ENCODE measurements around the gene CLEC4M.
"Not testable (repeated sequence)": the region's sequence is repeated elsewhere in the genome, so short reads cannot be mapped to it uniquely, and the experiment has no call there.

Gene CLEC4M

GRCh38 chr19:7734220-7735203 lies 28.5 kb upstream of the CLEC4M start:
- Mint-ChIP-seq H3K27me3 (peaks cover 11% of the 10 kb centered on the region), H3K27ac (no peak overlapping the region), H3K4me1 (peaks cover 9% of the 10 kb centered on the region), H3K9me3 (no peaks in the 10 kb centered on the region), H3K4me3 (no peak overlapping the region), H3K36me3 (peaks cover 3% of the 10 kb centered on the region)
- DNase-seq (ENCODE audit: low spot score in 2 of 2) (no peak), ATAC-seq (ENCODE audit: low read depth) (no peak)

GRCh38 chr19:7736148-7736547 lies 26.9 kb upstream of the CLEC4M start:
- Mint-ChIP-seq H3K27me3 (peaks cover 10% of the 10 kb centered on the region), H3K36me3 (peaks cover 3% of the 10 kb centered on the region), H3K4me1 (peaks cover 7% of the 10 kb centered on the region), H3K4me3 (no peak overlapping the region), H3K9me3 (peaks cover 2% of the 10 kb centered on the region), H3K27ac (no peak overlapping the region)
- no peak for ATAC-seq (ENCODE audit: low read depth)
- no peak for DNase-seq (ENCODE audit: low spot score in 2 of 2)

DNA sequence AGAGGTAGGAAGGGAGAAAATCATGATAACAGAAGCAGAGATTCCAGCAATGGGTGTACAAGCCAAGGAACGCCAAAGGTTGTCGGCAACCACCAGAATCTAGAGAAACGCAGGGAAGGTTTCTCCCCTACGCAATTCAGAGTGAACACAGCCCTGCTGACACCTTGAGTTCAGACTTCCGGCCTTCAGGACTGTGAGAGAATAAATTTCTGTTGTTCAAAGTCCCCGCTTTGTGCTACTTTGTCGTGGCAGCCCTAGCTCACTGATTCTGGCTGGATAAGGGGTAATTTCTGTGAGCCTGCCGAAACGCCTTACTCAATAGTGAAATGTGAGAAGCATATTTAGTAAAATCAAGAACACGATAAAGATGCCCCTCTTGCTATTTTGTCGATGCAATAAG lies 25.8 kb upstream of the CLEC4M start:
- no peak overlapping the region for H3K27ac Mint-ChIP-seq
- peaks cover 8% of the 10 kb centered on the region for H3K27me3 Mint-ChIP-seq
- H3K4me3 Mint-ChIP-seq = no peak overlapping the region
- ATAC-seq (ENCODE audit: low read depth) (no peak), DNase-seq (ENCODE audit: low spot score in 2 of 2) (no peak)
- peaks cover 2% of the 10 kb centered on the region for H3K9me3 Mint-ChIP-seq
- H3K36me3 Mint-ChIP-seq = peaks cover 3% of the 10 kb centered on the region
- H3K4me1 Mint-ChIP-seq = peaks cover 7% of the 10 kb centered on the region

GRCh38 chr19:7738023-7738422 lies 25.0 kb upstream of the CLEC4M start:
- peaks cover 2% of the 10 kb centered on the region for H3K9me3 Mint-ChIP-seq
- H3K27ac Mint-ChIP-seq = no peak overlapping the region
- H3K27me3 Mint-ChIP-seq = peaks cover 8% of the 10 kb centered on the region
- H3K36me3 Mint-ChIP-seq = peaks cover 3% of the 10 kb centered on the region
- DNase-seq (ENCODE audit: low spot score in 2 of 2) = no peak
- H3K4me1 Mint-ChIP-seq = peaks cover 13% of the 10 kb centered on the region
- ATAC-seq (ENCODE audit: low read depth) = no peak
- no peak overlapping the region for H3K4me3 Mint-ChIP-seq

GRCh38 chr19:7739211-7739755 lies 23.8 kb upstream of the CLEC4M start:
- H3K27ac Mint-ChIP-seq = no peak overlapping the region
- H3K36me3 Mint-ChIP-seq = peaks cover 3% of the 10 kb centered on the region
- no peak for ATAC-seq (ENCODE audit: low read depth)
- H3K4me3 Mint-ChIP-seq = no peak overlapping the region
- peaks cover 2% of the 10 kb centered on the region for H3K9me3 Mint-ChIP-seq
- peaks cover 7% of the 10 kb centered on the region for H3K27me3 Mint-ChIP-seq
- H3K4me1 Mint-ChIP-seq = peaks cover 24% of the 10 kb centered on the region
- no peak for DNase-seq (ENCODE audit: low spot score in 2 of 2)

DNA sequence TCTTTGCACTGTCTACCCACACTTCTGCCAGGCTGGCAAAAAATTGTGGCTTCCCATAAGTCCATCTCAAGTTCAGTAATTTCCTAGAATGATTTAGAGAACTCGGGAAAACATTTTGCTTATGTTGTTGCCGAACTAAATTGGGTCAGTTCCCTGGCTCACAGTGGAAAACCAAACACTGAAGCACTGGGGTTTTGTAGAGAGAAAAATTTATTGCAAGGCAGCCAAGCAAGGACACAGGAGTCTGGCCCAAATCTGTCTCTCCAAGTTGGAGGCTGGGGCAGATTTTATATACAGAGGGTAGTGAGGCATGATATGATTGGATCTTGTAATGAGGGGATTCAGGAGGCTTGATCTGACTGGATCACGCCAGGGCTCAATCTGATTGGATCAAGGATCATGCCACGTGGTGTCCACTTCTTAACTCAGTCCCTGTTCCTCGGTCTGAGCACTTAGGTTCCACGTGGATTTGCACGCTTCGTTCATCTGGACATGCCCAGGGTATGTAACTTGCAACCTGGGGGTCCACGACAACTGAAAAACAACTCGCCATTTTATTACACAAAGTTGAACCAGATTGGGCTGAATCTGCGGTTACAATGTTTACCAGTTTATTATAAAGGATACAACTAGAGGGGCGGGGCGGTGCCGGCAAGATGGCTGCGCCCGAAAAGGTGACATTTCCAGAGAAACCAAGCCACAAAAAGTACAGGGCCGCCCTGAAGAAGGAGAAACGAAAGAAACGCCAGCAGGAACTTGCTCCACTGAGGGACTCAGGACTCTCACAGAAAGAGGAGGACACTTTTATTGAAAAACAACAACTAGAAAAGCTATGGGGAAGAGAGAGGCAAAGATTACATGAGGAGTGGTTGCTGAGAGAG lies 23.0 kb upstream of the CLEC4M start:
- Mint-ChIP-seq H3K9me3 (peaks cover 2% of the 10 kb centered on the region), H3K36me3 (peaks cover 3% of the 10 kb centered on the region), H3K27me3 (peaks cover 5% of the 10 kb centered on the region), H3K27ac (no peak overlapping the region), H3K4me1 (peaks cover 30% of the 10 kb centered on the region), H3K4me3 (no peak overlapping the region)
- no peak for ATAC-seq (ENCODE audit: low read depth)
- DNase-seq (ENCODE audit: low spot score in 2 of 2) = no peak

DNA sequence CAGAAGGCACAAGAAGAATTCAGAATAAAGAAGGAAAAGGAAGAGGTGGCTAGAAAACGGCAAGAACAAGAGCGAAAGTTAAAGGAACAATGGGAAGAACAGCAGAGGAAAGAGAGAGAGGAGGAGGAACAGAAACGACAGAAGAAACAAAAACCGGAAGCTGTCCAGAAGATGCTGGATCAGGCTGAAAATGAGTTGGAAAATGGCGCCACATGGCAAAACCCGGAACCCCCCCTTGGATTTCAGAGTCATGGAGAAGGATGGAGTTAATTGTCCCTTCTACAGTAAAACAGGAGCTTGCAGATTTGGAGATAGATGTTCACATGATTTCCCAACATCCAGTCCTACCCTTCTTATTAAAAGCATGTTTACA lies 22.4 kb upstream of the CLEC4M start:
- Mint-ChIP-seq H3K36me3 (peaks cover 3% of the 10 kb centered on the region), H3K27ac (no peak overlapping the region), H3K4me1 (peaks cover 30% of the 10 kb centered on the region), H3K27me3 (peaks cover 5% of the 10 kb centered on the region), H3K4me3 (no peak overlapping the region), H3K9me3 (peaks cover 2% of the 10 kb centered on the region)
- no peak for DNase-seq (ENCODE audit: low spot score in 2 of 2)
- no peak for ATAC-seq (ENCODE audit: low read depth)

DNA sequence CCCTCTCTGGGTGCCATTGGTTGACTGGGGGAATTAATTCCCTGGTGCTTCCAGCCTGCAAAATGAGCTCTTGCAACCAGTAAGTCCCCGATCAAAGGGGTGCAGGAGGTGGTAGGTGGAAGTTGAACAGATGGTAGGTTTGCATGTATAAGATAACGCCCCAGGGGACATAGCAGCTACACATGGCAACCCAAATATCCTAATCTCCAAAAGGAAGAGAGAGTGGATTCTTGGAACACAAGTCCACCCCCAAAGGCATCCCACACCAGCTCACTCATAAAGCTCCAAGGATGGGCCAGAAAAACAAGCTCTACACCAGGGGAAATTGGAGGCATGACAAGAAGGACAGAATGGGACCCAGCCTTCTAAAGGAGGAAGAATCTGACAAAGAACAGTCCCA lies 20.5 kb upstream of the CLEC4M start:
- ATAC-seq (ENCODE audit: low read depth) (no peak), DNase-seq (ENCODE audit: low spot score in 2 of 2) (no peak)
- Mint-ChIP-seq H3K4me1 (peaks cover 36% of the 10 kb centered on the region), H3K9me3 (peaks cover 2% of the 10 kb centered on the region), H3K4me3 (no peak overlapping the region), H3K27ac (no peak overlapping the region), H3K36me3 (no peaks in the 10 kb centered on the region), H3K27me3 (peaks cover 3% of the 10 kb centered on the region)

DNA sequence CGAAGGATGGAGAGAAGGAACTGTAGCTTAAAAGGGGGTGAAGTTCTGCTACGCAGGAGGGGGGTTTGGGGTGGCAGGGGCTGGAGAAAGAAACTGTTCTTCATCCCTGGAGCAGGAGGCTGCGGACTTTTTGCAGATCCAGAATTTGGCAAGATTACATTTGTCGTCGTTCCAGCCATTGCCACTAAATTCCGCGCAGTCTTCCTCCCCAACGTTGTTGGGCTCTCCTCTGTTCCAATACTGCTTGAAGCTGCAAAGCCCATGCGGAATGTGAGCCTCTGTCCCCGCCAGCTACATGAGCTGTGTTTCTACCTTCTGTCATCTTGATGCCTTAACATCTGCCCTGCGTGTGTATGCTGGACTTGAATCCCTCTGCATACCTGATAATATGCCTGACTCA lies 20.1 kb upstream of the CLEC4M start:
- H3K27ac Mint-ChIP-seq = no peak overlapping the region
- peaks cover 4% of the 10 kb centered on the region for H3K27me3 Mint-ChIP-seq
- H3K4me1 Mint-ChIP-seq = peaks cover 38% of the 10 kb centered on the region
- no peak overlapping the region for H3K4me3 Mint-ChIP-seq
- peaks cover 1% of the 10 kb centered on the region for H3K36me3 Mint-ChIP-seq
- ATAC-seq (ENCODE audit: low read depth) = peak; percentile 7
- peaks cover 3% of the 10 kb centered on the region for H3K9me3 Mint-ChIP-seq
- DNase-seq (ENCODE audit: low spot score in 2 of 2) = no peak

DNA sequence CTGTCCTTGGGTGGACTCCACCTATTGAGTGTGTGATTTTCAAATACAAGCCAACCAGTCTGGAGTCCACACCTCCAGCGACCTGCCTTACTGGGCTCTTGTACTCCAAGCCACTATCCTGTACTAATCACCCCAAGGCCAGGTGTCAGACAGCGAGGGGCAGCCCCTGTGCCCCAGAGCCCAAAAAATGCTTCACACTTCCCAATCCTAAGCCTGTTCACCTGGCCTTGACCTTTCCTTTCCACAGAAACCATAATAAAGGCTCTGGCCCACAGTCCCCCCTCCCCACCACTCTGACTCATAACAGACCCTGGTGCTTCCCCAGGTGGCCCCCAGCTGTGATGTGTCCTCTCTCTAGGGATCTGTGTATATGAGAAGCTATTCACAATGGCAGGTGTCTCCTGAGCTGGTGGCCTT lies 19.6 kb upstream of the CLEC4M start:
- ATAC-seq (ENCODE audit: low read depth) (peak; percentile 84), DNase-seq (ENCODE audit: low spot score in 2 of 2) (no peak)
- H3K4me3 Mint-ChIP-seq = no peak overlapping the region
- H3K4me1 Mint-ChIP-seq = peaks cover 38% of the 10 kb centered on the region
- H3K27me3 Mint-ChIP-seq = peaks cover 5% of the 10 kb centered on the region
- H3K36me3 Mint-ChIP-seq = peaks cover 1% of the 10 kb centered on the region
- peaks cover 3% of the 10 kb centered on the region for H3K9me3 Mint-ChIP-seq
- no peak overlapping the region for H3K27ac Mint-ChIP-seq

DNA sequence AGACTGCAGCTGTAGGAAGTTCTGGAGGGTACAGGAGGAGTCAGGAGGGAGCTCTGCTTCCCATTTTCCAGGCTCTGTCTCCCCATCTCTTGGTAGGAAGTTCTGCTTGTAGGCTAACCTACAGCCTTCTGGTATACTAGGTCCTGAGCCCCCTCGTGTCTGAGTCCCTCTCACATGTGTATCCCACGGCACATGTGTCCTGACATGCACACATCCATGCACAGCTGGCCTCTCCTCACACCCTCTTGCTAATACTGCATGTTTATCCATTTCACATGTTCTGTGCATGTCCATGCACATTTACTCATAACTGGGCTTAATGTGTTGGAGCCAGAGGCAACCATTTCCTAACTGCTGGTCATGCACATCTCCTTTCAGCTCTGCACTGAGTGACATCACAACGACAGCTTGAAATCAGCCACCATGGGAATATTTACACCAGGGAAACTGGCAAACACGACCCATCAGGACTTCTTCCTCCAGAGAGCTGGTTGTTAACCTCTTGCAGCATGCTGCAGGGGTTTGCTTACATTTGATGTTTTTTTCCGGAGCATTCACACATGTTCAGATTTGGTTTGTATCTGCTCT lies 18.8 kb upstream of the CLEC4M start:
- Mint-ChIP-seq H3K36me3 (peaks cover 1% of the 10 kb centered on the region), H3K4me1 (peaks cover 38% of the 10 kb centered on the region), H3K4me3 (no peak overlapping the region), H3K27me3 (peaks cover 5% of the 10 kb centered on the region), H3K9me3 (peaks cover 3% of the 10 kb centered on the region), H3K27ac (no peak overlapping the region)
- no peak for DNase-seq (ENCODE audit: low spot score in 2 of 2)
- no peak for ATAC-seq (ENCODE audit: low read depth)

GRCh38 chr19:7744871-7745650 lies 18.0 kb upstream of the CLEC4M start:
- peaks cover 39% of the 10 kb centered on the region for H3K4me1 Mint-ChIP-seq
- peaks cover 5% of the 10 kb centered on the region for H3K27me3 Mint-ChIP-seq
- peaks cover 3% of the 10 kb centered on the region for H3K9me3 Mint-ChIP-seq
- ATAC-seq (ENCODE audit: low read depth) (no peak), DNase-seq (ENCODE audit: low spot score in 2 of 2) (no peak)
- no peak overlapping the region for H3K27ac Mint-ChIP-seq
- H3K36me3 Mint-ChIP-seq = peaks cover 1% of the 10 kb centered on the region
- H3K4me3 Mint-ChIP-seq = no peak overlapping the region

- not testable (repeated sequence) for H3K27me3 Mint-ChIP-seq; H3K27ac Mint-ChIP-seq; H3K36me3 Mint-ChIP-seq; DNase-seq (ENCODE audit: low spot score in 2 of 2); ATAC-seq (ENCODE audit: low read depth); H3K4me3 Mint-ChIP-seq; H3K9me3 Mint-ChIP-seq
- peaks cover 46% of the 10 kb centered on the region for H3K4me1 Mint-ChIP-seq
Measured at GRCh38 chr19:7746306-7746705, 16.7 kb upstream of the CLEC4M start.
